HepG2 (cell line): ENCODE results near the gene LYSMD2. TPM values are rescaled to one million over a fixed set of nuclear protein-coding genes. Genes with fewer than 3 reads are reported as not detected.
A peak's percentile ranks its signal among the peaks of the same experiment; 100 is the strongest.

Experiments used
- ARID2 ChIP-seq: sonication (generic); formaldehyde crosslinking; IDR thresholded peaks from 2 replicates; pipeline ENCODE4 v1.8.1; 2022; ENCODE audit warnings: mild to moderate bottlenecking, missing genetic modification reagents, borderline replicate concordance
- ARNT2 ChIP-seq: sonication (generic); formaldehyde crosslinking; IDR thresholded peaks from 2 replicates; pipeline ENCODE4 v1.8.0; 2022; ENCODE audit warnings: mild to moderate bottlenecking, low read depth, missing genetic modification reagents, moderate library complexity
- CHCHD3 ChIP-seq: sonication (generic); formaldehyde crosslinking; IDR thresholded peaks from 2 replicates; pipeline ENCODE4 v1.8.0; 2022; ENCODE audit warnings: mild to moderate bottlenecking, missing genetic modification reagents, moderate library complexity
- CREB1 ChIP-seq, 2 experiments: fragments of 450-650 bp in 1 of 2; IDR thresholded peaks; 2 replicates each; pipeline ENCODE4 v1.6.1; 2016 to 2017; ENCODE audit warnings: control low read depth in 1 of 2, mild to moderate bottlenecking in 1 of 2, missing compliant biosample characterization in 1 of 2, missing genetic modification characterization in 1 of 2
- HMG20B ChIP-seq: conservative IDR thresholded peaks from 2 replicates; pipeline ENCODE4 v1.6.1; 2016; ENCODE audit warnings: missing genetic modification reagents, missing compliant biosample characterization
- PHB2 ChIP-seq: fragments of 450-650 bp; IDR thresholded peaks from 2 replicates; pipeline ENCODE4 v1.6.1; 2018; ENCODE audit not compliant: partially characterized antibody
- PITX1 ChIP-seq: sonication (generic); formaldehyde crosslinking; IDR thresholded peaks from 2 replicates; pipeline ENCODE4 v1.5.1; 2020; ENCODE audit warnings: mild to moderate bottlenecking, missing genetic modification reagents
- RBFOX2 ChIP-seq: fragments of 200-400 bp; formaldehyde crosslinking; IDR thresholded peaks from 2 replicates; pipeline ENCODE4 v1.6.1; 2017; ENCODE audit warnings: low read depth, mild to moderate bottlenecking, low read length
- SALL2 ChIP-seq: sonication (generic); formaldehyde crosslinking; IDR thresholded peaks from 2 replicates; pipeline ENCODE4 v1.8.1; 2023; ENCODE audit warnings: mild to moderate bottlenecking, missing genetic modification reagents, inconsistent platforms
- SRY ChIP-seq: sonication (generic); formaldehyde crosslinking; IDR thresholded peaks from 2 replicates; pipeline ENCODE4 v1.8.0; 2022; ENCODE audit warnings: mild to moderate bottlenecking, missing genetic modification reagents
- STAT5B ChIP-seq: sonication (generic); formaldehyde crosslinking; IDR thresholded peaks from 2 replicates; pipeline ENCODE4 v1.4.0; 2020; ENCODE audit warnings: missing genetic modification reagents
- TMF1 ChIP-seq: sonication (generic); formaldehyde crosslinking; IDR thresholded peaks from 2 replicates; pipeline ENCODE4 v1.8.1; 2022; ENCODE audit warnings: low read depth, missing genetic modification reagents
- ZFX ChIP-seq: sonication (generic); formaldehyde crosslinking; IDR thresholded peaks from 2 replicates; pipeline ENCODE4 v1.4.0; 2020; ENCODE audit warnings: mild to moderate bottlenecking, low read depth, missing genetic modification reagents, moderate library complexity
- ZNF138 ChIP-seq: sonication (generic); formaldehyde crosslinking; IDR thresholded peaks from 2 replicates; pipeline ENCODE4 v1.5.0; 2020; ENCODE audit warnings: mild to moderate bottlenecking, low read depth, missing genetic modification reagents
- ZNF543 ChIP-seq: sonication (generic); formaldehyde crosslinking; IDR thresholded peaks from 2 replicates; pipeline ENCODE4 v1.4.0; 2020; ENCODE audit warnings: mild to moderate bottlenecking, missing genetic modification reagents
- polyA plus RNA-seq, 8 experiments: library from polyadenylated mRNA; depleted of rRNA in 3 of 8; stranded (reverse) in 7 of 8; unstranded in 1 of 8; fragments of >200 nt; fragmentation: Illumina TruSeq in 4 of 8; extraction: Trizol in 4 of 8; gene quantifications; 2 replicates each; pipeline versions ENCODE4 v1.2.1 to v1.2.3, GENCODE V29; 2011 to 2016; ENCODE audit warnings: low read depth in 4 of 8, missing spikeins in 1 of 8, mixed read lengths in 1 of 8; ENCODE audit not compliant: insufficient read depth in 1 of 8
- total RNA-seq, 5 experiments: library from RNA; depleted of rRNA; stranded (reverse); fragments of >200 nt; fragmentation: Illumina TruSeq; extraction: Trizol; gene quantifications; 2 replicates each; pipeline ENCODE4 v1.2.3, GENCODE V29; 2016; ENCODE audit warnings: low read depth in 1 of 5
- TF ChIP-seq, protein P1 (sequence below): sonication (generic); formaldehyde crosslinking; IDR thresholded peaks from 2 replicates; pipeline ENCODE4 v1.5.1; 2020; ENCODE audit warnings: mild to moderate bottlenecking, missing genetic modification reagents, moderate library complexity
- TF ChIP-seq, protein P2 (sequence below): sonication (generic); formaldehyde crosslinking; IDR thresholded peaks from 2 replicates; pipeline ENCODE4 v1.8.1; 2023; ENCODE audit warnings: missing genetic modification reagents, inconsistent platforms, borderline replicate concordance
- TF ChIP-seq, protein P3 (sequence below): sonication (generic); formaldehyde crosslinking; IDR thresholded peaks from 2 replicates; pipeline ENCODE4 v1.8.0; 2022; ENCODE audit warnings: missing genetic modification reagents, mild to moderate bottlenecking, borderline replicate concordance
- TF ChIP-seq, protein P4 (sequence below): IDR thresholded peaks from 2 replicates; pipeline ENCODE4 v1.6.1; 2016; ENCODE audit warnings: missing biosample characterization, missing genetic modification reagents, low read depth
- TF ChIP-seq, protein P5 (sequence below): sonication (generic); formaldehyde crosslinking; IDR thresholded peaks from 2 replicates; pipeline ENCODE4 v1.5.0; 2020; ENCODE audit warnings: missing genetic modification reagents

The LYSMD2 gene
- total and polyA plus RNA-seq, 2 of the 13 experiments (the other 11 are each of a cell fraction or from before 2014, with no cell fraction given), result 0.05 to 0.27 TPM

DNA sequence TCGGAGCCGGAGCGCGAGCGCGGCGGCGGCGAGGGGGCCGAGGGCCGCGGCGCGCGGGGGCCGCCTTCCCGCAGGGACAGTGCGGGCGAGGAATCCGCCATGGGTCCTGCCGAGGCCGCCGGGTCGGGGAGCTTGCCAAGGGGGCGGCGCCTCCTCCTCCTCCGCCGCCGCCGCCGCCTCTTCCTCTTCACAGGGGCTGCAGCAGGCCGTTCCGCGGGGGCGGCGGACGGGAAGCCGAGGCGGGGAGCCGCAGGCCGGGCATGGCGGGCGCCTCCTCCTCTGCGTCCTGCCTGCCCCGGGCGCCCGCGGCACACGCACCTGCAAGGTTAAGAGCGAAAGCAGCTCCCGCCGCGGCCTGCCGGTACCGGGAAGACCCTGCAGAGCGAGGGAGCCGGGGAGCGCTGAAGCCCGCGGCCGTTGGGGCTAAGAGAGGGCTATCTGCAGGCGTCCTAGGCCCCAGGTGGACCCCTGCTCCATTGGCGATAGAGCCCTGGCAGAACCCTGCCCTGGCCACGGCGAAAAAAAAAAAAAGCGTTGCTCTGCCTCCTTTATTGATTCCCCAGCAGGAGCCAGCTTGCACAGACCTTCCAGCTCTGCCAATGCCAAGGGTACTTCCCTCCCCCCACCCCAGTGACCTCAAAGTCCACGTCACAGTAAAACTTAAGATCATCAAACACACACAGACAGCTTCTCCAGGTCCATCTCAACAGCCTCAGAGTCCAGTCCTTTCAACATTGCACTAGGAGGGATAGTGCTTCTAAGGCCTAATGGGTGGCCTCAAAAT, at the start of gene LYSMD2 (continued):
- TF ChIP-seq, protein P1, sequence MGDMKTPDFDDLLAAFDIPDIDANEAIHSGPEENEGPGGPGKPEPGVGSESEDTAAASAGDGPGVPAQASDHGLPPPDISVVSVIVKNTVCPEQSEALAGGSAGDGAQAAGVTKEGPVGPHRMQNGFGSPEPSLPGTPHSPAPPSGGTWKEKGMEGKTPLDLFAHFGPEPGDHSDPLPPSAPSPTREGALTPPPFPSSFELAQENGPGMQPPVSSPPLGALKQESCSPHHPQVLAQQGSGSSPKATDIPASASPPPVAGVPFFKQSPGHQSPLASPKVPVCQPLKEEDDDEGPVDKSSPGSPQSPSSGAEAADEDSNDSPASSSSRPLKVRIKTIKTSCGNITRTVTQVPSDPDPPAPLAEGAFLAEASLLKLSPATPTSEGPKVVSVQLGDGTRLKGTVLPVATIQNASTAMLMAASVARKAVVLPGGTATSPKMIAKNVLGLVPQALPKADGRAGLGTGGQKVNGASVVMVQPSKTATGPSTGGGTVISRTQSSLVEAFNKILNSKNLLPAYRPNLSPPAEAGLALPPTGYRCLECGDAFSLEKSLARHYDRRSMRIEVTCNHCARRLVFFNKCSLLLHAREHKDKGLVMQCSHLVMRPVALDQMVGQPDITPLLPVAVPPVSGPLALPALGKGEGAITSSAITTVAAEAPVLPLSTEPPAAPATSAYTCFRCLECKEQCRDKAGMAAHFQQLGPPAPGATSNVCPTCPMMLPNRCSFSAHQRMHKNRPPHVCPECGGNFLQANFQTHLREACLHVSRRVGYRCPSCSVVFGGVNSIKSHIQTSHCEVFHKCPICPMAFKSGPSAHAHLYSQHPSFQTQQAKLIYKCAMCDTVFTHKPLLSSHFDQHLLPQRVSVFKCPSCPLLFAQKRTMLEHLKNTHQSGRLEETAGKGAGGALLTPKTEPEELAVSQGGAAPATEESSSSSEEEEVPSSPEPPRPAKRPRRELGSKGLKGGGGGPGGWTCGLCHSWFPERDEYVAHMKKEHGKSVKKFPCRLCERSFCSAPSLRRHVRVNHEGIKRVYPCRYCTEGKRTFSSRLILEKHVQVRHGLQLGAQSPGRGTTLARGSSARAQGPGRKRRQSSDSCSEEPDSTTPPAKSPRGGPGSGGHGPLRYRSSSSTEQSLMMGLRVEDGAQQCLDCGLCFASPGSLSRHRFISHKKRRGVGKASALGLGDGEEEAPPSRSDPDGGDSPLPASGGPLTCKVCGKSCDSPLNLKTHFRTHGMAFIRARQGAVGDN, result peak; percentile 51
- no peak for TF ChIP-seq ARID2
- TF ChIP-seq CHCHD3 (CRISPR knock-in tag), result no peak
- TF ChIP-seq ZNF543 (CRISPR knock-in tag), result no peak
- TF ChIP-seq TMF1 (CRISPR knock-in tag), result 0 out of 2 replicates have a peak, but pooled peaks have one; percentile 47
- no peak for TF ChIP-seq PITX1 (CRISPR knock-in tag)
- TF ChIP-seq, protein P2, sequence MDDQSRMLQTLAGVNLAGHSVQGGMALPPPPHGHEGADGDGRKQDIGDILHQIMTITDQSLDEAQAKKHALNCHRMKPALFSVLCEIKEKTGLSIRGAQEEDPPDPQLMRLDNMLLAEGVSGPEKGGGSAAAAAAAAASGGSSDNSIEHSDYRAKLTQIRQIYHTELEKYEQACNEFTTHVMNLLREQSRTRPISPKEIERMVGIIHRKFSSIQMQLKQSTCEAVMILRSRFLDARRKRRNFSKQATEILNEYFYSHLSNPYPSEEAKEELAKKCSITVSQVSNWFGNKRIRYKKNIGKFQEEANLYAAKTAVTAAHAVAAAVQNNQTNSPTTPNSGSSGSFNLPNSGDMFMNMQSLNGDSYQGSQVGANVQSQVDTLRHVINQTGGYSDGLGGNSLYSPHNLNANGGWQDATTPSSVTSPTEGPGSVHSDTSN (CRISPR knock-in tag), result no peak
- no peak for TF ChIP-seq STAT5B
- TF ChIP-seq, protein P3, sequence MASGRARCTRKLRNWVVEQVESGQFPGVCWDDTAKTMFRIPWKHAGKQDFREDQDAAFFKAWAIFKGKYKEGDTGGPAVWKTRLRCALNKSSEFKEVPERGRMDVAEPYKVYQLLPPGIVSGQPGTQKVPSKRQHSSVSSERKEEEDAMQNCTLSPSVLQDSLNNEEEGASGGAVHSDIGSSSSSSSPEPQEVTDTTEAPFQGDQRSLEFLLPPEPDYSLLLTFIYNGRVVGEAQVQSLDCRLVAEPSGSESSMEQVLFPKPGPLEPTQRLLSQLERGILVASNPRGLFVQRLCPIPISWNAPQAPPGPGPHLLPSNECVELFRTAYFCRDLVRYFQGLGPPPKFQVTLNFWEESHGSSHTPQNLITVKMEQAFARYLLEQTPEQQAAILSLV (CRISPR knock-in tag), result no peak; the same call in 1 of the 2 replicates
- TF ChIP-seq PHB2, result no peak
- TF ChIP-seq ZNF138 (CRISPR knock-in tag), result no peak
- TF ChIP-seq HMG20B (CRISPR knock-in tag), result no peak
- no peak for TF ChIP-seq SALL2 (CRISPR knock-in tag)
- TF ChIP-seq, protein P4, sequence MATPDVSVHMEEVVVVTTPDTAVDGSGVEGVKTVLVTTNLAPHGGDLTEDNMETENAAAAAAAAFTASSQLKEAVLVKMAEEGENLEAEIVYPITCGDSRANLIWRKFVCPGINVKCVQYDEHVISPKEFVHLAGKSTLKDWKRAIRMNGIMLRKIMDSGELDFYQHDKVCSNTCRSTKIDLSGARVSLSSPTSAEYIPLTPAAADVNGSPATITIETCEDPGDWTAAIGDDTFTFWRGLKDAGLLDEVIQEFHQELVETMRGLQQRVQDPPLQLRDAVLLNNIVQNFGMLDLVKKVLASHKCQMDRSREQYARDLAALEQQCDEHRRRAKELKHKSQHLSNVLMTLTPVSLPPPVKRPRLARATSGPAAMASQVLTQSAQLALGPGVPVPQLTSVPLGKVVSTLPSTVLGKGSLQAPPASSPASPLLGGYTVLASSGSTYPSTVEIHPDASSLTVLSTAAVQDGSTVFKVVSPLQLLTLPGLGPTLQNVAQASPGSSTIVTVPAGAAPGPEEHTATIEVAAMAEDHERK (CRISPR knock-in tag), result no peak
- TF ChIP-seq, protein P5, sequence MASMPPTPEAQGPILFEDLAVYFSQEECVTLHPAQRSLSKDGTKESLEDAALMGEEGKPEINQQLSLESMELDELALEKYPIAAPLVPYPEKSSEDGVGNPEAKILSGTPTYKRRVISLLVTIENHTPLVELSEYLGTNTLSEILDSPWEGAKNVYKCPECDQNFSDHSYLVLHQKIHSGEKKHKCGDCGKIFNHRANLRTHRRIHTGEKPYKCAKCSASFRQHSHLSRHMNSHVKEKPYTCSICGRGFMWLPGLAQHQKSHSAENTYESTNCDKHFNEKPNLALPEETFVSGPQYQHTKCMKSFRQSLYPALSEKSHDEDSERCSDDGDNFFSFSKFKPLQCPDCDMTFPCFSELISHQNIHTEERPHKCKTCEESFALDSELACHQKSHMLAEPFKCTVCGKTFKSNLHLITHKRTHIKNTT (CRISPR knock-in tag), result no peak
- TF ChIP-seq CREB1 (IDR thresholded peaks at IDR 0.05), result 0 out of 2 replicates have a peak, but pooled peaks have one; percentile 20
- TF ChIP-seq CREB1 (CRISPR knock-in tag; IDR thresholded peaks at IDR 0.05), result no peak
- 0 out of 2 replicates have a peak, but pooled peaks have one; percentile 14 for TF ChIP-seq RBFOX2
- TF ChIP-seq ZFX (CRISPR knock-in tag), result 0 out of 2 replicates have a peak, but pooled peaks have one; percentile 9
- TF ChIP-seq SRY (CRISPR knock-in tag), result 0 out of 2 replicates have a peak, but pooled peaks have one; percentile 30
- TF ChIP-seq ARNT2 (CRISPR knock-in tag), result peak; percentile 47; the same call in 1 of the 2 replicates
